LNCAP (cell line): Measurements from ENCODE around the gene GRIK3.

Source experiments
- TF ChIP-seq, protein P1 (sequence below): fragments of 450-650 bp; IDR thresholded peaks from 2 replicates; pipeline ENCODE4 v1.5.1; 2017; ENCODE audit warnings: mild to moderate bottlenecking

GRIK3 gene

DNA sequence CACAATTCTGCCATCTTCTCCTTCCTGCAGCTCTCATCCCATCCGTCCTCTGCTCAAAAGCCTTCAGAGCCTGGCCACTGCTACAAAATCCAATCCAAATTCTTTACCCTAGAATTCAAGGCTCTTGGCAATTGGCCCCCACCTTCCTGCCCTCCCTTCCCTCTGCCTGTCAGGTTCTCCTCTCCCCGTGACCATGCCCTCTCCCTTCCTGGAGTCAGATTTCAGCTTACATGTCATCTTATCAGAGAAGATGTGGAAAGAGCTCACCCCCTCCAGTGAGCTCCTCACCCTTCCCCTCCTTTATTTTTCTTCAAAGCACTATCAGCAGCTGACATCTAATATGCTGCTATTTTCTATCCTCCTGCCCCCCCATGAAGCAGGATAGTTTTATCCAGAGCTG lies 86.9 kb downstream of the GRIK3 start:
- TF ChIP-seq, protein P1, sequence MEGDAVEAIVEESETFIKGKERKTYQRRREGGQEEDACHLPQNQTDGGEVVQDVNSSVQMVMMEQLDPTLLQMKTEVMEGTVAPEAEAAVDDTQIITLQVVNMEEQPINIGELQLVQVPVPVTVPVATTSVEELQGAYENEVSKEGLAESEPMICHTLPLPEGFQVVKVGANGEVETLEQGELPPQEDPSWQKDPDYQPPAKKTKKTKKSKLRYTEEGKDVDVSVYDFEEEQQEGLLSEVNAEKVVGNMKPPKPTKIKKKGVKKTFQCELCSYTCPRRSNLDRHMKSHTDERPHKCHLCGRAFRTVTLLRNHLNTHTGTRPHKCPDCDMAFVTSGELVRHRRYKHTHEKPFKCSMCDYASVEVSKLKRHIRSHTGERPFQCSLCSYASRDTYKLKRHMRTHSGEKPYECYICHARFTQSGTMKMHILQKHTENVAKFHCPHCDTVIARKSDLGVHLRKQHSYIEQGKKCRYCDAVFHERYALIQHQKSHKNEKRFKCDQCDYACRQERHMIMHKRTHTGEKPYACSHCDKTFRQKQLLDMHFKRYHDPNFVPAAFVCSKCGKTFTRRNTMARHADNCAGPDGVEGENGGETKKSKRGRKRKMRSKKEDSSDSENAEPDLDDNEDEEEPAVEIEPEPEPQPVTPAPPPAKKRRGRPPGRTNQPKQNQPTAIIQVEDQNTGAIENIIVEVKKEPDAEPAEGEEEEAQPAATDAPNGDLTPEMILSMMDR = no peak

DNA sequence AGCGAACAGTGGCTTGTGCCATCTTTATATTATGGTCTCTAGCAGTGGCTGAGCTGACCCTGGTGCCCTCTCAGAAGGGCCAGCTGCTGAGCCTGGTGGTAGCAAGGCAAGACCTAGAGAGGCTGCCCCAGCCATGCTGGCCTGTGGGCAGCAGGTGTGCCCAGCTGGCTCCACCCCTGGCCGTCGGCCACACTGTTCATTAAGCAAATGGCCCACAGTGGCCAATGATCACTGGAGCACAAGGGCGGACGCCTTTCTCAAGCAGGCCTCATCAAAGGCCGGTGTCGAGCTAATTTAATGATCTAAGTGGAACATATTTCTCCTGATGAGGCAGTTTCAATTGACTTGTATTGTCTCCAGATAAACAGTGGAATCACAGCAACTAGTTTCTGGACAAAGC lies 89.4 kb downstream of the GRIK3 start:
- TF ChIP-seq, protein P1 = no peak

DNA sequence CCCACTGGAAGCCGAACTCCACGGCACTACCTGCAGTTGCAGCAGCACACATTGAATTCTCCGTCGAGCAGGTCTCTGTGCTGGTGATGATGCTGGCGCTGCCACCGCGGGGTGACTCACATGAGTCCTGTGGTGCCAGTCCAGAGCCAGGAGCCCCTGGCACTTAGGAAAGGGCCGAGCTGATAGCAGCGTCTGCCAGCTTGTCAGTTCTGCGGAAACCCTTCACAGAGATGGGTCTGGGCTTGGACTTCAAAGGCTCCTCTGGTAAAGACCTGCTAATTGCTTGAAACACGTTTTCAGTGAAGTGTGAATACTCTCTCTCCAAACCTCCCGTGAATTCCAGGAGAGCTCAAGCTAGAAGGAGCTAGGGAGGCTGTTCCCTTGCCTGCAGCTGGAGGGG lies 92.2 kb downstream of the GRIK3 start:
- TF ChIP-seq, protein P1 = no peak

DNA sequence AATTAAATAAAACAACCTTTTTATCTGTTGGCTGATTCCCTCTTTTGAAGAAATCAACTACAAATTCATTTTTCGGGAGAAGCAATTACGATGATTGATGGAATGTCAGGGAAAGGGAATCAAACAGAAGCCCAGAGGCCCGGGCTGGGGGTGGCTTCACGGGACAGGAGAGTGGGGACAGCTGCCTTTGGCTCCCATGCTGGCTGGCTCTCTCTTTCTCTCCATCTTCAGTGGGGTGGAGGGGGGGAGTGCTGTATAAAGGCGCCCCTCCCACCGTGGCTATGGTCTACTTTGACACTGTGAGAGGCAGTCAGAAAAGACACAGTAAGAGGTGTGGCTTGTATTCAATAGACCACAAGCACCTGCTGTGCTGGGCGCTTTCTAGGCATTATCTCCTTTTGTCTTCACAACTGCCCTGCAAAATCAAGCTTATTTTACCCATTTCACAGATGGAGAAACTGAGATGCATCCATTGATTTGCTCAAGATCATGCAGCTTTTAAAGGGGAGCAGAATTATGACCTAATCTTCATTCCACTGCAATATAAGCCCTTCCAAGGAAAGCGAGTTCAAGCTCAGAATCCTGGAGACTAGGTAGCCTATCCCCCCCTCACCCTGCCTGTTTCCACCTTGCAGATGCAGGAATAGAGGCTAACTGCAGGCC lies 92.9 kb downstream of the GRIK3 start:
- TF ChIP-seq, protein P1 = no peak

DNA sequence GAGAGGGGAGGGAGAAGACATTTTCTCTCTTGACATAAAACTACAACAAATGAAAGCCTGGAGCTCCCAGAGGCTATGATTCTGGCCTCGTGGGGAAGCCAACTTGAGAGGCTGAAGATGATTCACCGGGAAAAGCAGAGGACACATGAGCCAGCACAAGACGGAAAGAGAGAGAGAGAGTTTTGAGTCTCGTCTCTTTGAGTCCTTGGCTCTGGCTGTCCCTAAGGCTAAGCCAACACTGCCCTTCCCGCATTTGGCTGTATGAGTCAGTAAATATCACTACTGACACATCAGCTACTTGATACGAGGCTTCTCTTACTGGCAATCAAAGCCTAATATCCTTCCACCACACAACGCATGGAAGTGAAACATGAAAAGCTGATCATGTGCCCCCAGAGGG lies 95.5 kb downstream of the GRIK3 start:
- TF ChIP-seq, protein P1 = no peak

DNA sequence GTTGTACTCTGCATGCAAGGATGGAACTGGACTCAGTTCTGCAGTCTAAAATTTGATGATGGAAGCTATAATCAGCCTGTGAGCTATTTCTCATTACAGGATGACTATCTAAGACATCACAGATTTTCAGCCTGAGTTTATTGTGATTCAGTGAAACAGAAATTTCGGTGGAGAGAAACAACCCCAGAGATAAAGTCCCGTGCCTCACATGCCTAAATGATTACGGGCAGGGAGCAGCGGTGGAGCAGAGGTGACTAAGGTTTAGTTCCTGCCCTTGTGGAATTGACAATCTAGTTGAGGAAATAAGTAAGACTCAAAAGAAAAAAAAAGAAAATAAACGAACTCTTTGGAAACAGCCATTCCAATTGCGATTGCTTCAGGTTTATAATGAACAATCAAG lies 96.9 kb downstream of the GRIK3 start:
- TF ChIP-seq, protein P1 = no peak

DNA sequence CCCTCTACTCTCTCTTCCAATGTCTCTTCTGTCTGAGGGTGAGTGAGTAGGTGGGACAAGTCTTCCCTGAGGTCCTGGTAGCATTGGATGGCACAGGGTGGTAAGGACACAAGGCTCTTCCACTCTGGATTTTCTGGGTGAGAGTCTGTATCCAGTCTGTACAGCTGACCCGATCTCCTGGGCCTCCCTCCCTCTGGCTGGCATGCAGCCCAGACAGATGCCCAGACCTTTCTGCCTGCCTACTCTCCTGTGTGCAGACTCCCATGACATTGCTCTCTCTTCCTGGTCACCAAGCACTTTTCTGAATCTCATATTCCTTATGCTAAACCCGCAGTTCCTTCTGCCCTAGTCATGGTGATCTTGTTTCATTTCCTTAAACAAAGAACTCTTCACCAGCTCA lies 100.3 kb downstream of the GRIK3 start:
- TF ChIP-seq, protein P1 = no peak

DNA sequence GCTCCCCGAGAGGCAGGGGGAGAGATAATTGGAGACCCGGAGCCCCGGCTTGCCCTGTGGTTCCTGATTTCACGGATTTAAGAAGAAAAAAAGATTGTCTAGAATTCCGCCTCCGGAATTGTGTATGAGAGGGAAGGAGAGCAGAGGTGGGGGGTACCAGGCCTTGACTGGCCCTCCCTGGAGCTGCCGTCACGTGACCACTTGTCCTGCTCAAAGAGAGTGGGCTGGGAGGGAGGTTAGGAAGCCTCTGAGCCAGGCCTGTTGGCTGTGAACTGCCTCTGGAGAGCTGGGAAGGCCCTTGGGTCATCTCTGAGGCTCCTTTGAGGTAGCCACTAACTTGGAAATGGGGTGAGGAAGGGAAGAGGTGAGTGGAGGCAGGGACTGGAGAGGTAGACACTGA lies 106.5 kb downstream of the GRIK3 start:
- TF ChIP-seq, protein P1 = no peak
